Mesenchymal stem cell (in vitro differentiated cells and primary cell): ENCODE results near the gene KIF9.

Experiments used
- DNase-seq: peaks from one replicate; pipeline ENCODE4 v3.0.0-alpha.2; 2013
- H2AFZ ChIP-seq: one replicate; pipeline ENCODE4 v1.6.1; 2013; ENCODE audit warnings: low read depth, mild to moderate bottlenecking, control low read depth, inconsistent platforms, low read length, moderate library complexity
- H2AK5ac ChIP-seq: 2 replicates; pipeline ENCODE4 v1.6.1; 2013; ENCODE audit warnings: low read length, moderate library complexity, mild to moderate bottlenecking, inconsistent platforms; ENCODE audit not compliant: severe bottlenecking
- H2BK120ac ChIP-seq: one replicate; pipeline ENCODE4 v1.6.1; 2013; ENCODE audit warnings: low read depth, mild to moderate bottlenecking, inconsistent platforms, low read length, moderate library complexity
- H2BK12ac ChIP-seq, 2 experiments: one replicate each; pipeline ENCODE4 v1.6.1; 2013; ENCODE audit warnings: inconsistent platforms in 2 of 2, low read length in 2 of 2, mild to moderate bottlenecking in 2 of 2, moderate library complexity in 2 of 2, control low read depth in 1 of 2
- H2BK15ac ChIP-seq: one replicate; pipeline ENCODE4 v1.6.1; 2013; ENCODE audit warnings: mild to moderate bottlenecking, low read depth, inconsistent platforms; ENCODE audit not compliant: poor library complexity, severe bottlenecking
- H2BK5ac ChIP-seq: 2 replicates; pipeline ENCODE4 v1.6.1; 2013; ENCODE audit warnings: low read depth, mild to moderate bottlenecking, low read length, control low read depth, inconsistent platforms; ENCODE audit not compliant: poor library complexity, severe bottlenecking
- H3K14ac ChIP-seq, 2 experiments: one replicate each; pipeline ENCODE4 v1.6.1; 2013; ENCODE audit warnings: inconsistent platforms in 2 of 2, low read length in 2 of 2, control low read depth in 1 of 2, mild to moderate bottlenecking in 1 of 2, moderate library complexity in 1 of 2
- H3K18ac ChIP-seq, 2 experiments: one replicate each; pipeline ENCODE4 v1.6.1; 2013; ENCODE audit warnings: inconsistent platforms in 2 of 2, low read length in 2 of 2, control low read depth in 1 of 2, low read depth in 1 of 2, mild to moderate bottlenecking in 1 of 2
- H3K23ac ChIP-seq, 2 experiments: one replicate each; pipeline ENCODE4 v1.6.1; 2013; ENCODE audit warnings: inconsistent platforms in 2 of 2, low read length in 2 of 2, mild to moderate bottlenecking in 2 of 2, moderate library complexity in 2 of 2, control low read depth in 1 of 2
- H3K27ac ChIP-seq: 2 replicates; pipeline ENCODE4 v1.5.1; 2013; ENCODE audit warnings: mild to moderate bottlenecking, moderate library complexity, low read length, control low read depth, inconsistent platforms; ENCODE audit not compliant: poor library complexity, severe bottlenecking
- H3K27me3 ChIP-seq, 2 experiments: 2 replicates each; pipeline versions ENCODE4 v1.6.1 to v1.7.0; 2013; ENCODE audit warnings: low read length in 2 of 2, mild to moderate bottlenecking in 2 of 2, moderate library complexity in 2 of 2, control low read depth in 1 of 2, inconsistent platforms in 1 of 2; ENCODE audit not compliant: control insufficient read depth in 1 of 2, insufficient read depth in 1 of 2
- H3K36me3 ChIP-seq, 2 experiments: 2 replicates each; pipeline versions ENCODE4 v1.6.1 to v1.7.0; 2013; ENCODE audit warnings: low read length in 2 of 2, control low read depth in 1 of 2, inconsistent platforms in 1 of 2, low read depth in 1 of 2, mild to moderate bottlenecking in 1 of 2; ENCODE audit not compliant: insufficient read depth in 2 of 2, control insufficient read depth in 1 of 2
- H3K4ac ChIP-seq, 2 experiments: one replicate each; pipeline ENCODE4 v1.6.1; 2013; ENCODE audit warnings: inconsistent platforms in 2 of 2, low read length in 2 of 2, mild to moderate bottlenecking in 2 of 2, moderate library complexity in 2 of 2, control low read depth in 1 of 2, low read depth in 1 of 2
- H3K4me1 ChIP-seq: 2 replicates; pipeline ENCODE4 v1.6.1; 2013; ENCODE audit warnings: low read depth, low read length, control low read depth; ENCODE audit not compliant: control insufficient read depth, insufficient read depth
- H3K4me2 ChIP-seq: 2 replicates; pipeline ENCODE4 v1.6.1; 2013; ENCODE audit warnings: low read length, mild to moderate bottlenecking, inconsistent platforms; ENCODE audit not compliant: poor library complexity, severe bottlenecking
- H3K4me3 ChIP-seq, 2 experiments: 2 replicates each; pipeline versions ENCODE4 v1.5.1 to v1.7.0; 2013; ENCODE audit warnings: low read length in 2 of 2, mild to moderate bottlenecking in 2 of 2, control low read depth in 1 of 2, low read depth in 1 of 2; ENCODE audit not compliant: insufficient read depth in 1 of 2
- H3K79me1 ChIP-seq: replicated peaks from 2 replicates; pipeline ENCODE4 v1.6.1; 2013; ENCODE audit warnings: mild to moderate bottlenecking, control low read depth, low read length, inconsistent platforms; ENCODE audit not compliant: poor library complexity, severe bottlenecking
- H3K9ac ChIP-seq: 2 replicates; pipeline ENCODE4 v1.7.0; 2013; ENCODE audit warnings: mild to moderate bottlenecking, low read length, moderate library complexity
- H3K9me3 ChIP-seq: 2 replicates; pipeline ENCODE4 v1.7.0; 2013; ENCODE audit warnings: mild to moderate bottlenecking, low read length; ENCODE audit not compliant: control insufficient read depth
- H4K8ac ChIP-seq: one replicate; pipeline ENCODE4 v1.6.1; 2013; ENCODE audit warnings: inconsistent platforms, mild to moderate bottlenecking, low read length, moderate library complexity
- H4K91ac ChIP-seq: one replicate; pipeline ENCODE4 v1.6.1; 2013; ENCODE audit warnings: mild to moderate bottlenecking, low read length, inconsistent platforms
- WGBS: methylation state at CpG from one replicate; pipeline ENCODE4 v1.1.7; 2013; ENCODE audit warnings: mixed read lengths; 5-methylcytosine and 5-hydroxymethylcytosine counted together

Gene KIF9

DNA sequence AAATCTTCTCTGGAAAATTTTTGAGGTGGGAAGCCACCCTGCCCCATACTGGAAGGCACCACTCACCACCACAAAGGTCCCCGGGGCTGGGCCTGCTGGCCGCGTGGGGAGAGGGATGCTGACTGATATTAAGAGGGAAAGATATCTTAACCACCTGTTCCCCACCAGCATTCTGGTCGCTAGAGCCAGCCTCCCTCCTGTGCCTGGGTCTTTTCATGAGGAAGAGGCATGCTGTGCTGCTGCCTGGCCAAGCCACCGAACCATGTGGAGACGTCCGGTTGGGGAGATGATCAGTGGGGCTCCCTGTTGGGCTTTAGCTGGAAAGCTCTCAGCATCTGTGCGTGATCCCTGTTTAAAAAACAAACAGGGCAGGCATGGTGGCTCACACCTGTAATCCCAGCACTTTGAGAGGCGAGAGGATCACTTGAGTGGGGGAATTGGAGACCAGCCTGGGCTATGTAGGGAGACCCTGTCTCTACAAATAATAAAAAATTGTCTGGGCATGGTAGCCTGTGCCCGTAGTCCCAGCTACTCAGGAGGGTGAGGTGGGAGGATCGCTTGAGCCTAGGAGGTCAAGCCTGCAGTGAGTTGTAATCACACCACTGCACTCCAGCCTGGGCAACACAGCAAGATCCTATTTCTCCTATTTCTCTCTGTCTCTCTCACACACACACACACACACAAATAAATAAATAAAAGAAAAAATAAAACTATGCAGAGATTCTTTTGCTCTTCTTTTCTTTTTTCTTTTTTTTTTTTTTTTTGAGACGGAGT lies 1.2 kb upstream of the KIF9 start:
- H3K9me3 ChIP-seq: no peaks in the 10 kb centered on the region
- H2BK5ac ChIP-seq: no peak overlapping the region
- H3K9ac ChIP-seq: peak overlapping the region; percentile 99
- peak; percentile 42 for DNase-seq
- H3K23ac ChIP-seq: no peak overlapping the region
- no peak overlapping the region for H3K4ac ChIP-seq
- H3K27ac ChIP-seq: peak overlapping the region; percentile 71
- H4K8ac ChIP-seq: no peak overlapping the region
- H3K14ac ChIP-seq: no peak overlapping the region
- H3K4me1 ChIP-seq: peaks cover 16% of the 10 kb centered on the region
- H3K4me3 ChIP-seq: peak overlapping the region; percentile 45 to 99
- no peak overlapping the region for H2BK120ac ChIP-seq
- WGBS: 46% methylated on average over 9 of the region's 12 CpGs
- H4K91ac ChIP-seq: no peak overlapping the region
- peak overlapping the region; percentile 24 for H2AFZ ChIP-seq
- peaks cover 29% of the 10 kb centered on the region for H3K79me1 ChIP-seq
- peaks cover 5 to 21% of the 10 kb centered on the region in 2 experiments for H3K36me3 ChIP-seq
- no peak overlapping the region for H2AK5ac ChIP-seq
- H2BK12ac ChIP-seq: no peak overlapping the region
- H3K4me2 ChIP-seq: peak overlapping the region; percentile 95
- H3K27me3 ChIP-seq: no peaks in the 10 kb centered on the region
- H3K18ac ChIP-seq: no peak overlapping the region
- no peak overlapping the region for H2BK15ac ChIP-seq

DNA sequence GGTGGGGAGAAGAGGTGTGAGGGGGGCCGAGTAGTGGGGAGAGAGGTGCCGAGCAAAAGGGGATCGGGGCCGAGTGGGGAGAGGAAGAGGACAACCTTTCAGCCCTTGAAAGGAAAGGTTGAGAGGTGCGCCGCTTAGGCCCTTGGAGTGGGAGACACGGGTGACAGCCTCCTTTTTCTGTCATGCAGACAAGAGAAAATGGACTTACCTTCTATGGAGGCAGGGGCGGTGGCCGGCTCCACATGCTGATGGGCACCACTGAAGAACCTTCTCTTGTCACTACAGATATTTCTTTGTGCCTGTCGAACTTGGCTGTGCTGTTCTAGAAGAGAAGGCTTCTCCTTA lies 566 bp upstream of the KIF9 start:
- Histone ChIP-seq H4K91ac (no peak overlapping the region), H2AK5ac (no peak overlapping the region), H2BK120ac (peak overlapping the region; percentile 54), H3K14ac (peak overlapping the region in 1 of 2 experiments; percentile 72), H2BK15ac (no peak overlapping the region), H3K4ac (peak overlapping the region in 1 of 2 experiments; percentile 13), H3K36me3 (peaks cover 4 to 15% of the 10 kb centered on the region in 2 experiments), H4K8ac (peak overlapping the region; percentile 10), H3K4me3 (peak overlapping the region; percentile 89 to 99), H3K23ac (peak overlapping the region in 1 of 2 experiments; percentile 10), H3K9ac (peak overlapping the region; percentile 99), H3K4me2 (peak overlapping the region; percentile 95), H3K4me1 (peaks cover 16% of the 10 kb centered on the region), H3K18ac (peak overlapping the region in 1 of 2 experiments; percentile 64), H3K27me3 (no peaks in the 10 kb centered on the region), H3K79me1 (peaks cover 28% of the 10 kb centered on the region), H2BK12ac (peak overlapping the region in 1 of 2 experiments; percentile 8), H3K27ac (peak overlapping the region; percentile 71), H2AFZ (peak overlapping the region; percentile 78), H2BK5ac (no peak overlapping the region), H3K9me3 (no peaks in the 10 kb centered on the region)
- DNase-seq: no peak
- 4% methylated on average over 7 of the region's 10 CpGs for WGBS

DNA sequence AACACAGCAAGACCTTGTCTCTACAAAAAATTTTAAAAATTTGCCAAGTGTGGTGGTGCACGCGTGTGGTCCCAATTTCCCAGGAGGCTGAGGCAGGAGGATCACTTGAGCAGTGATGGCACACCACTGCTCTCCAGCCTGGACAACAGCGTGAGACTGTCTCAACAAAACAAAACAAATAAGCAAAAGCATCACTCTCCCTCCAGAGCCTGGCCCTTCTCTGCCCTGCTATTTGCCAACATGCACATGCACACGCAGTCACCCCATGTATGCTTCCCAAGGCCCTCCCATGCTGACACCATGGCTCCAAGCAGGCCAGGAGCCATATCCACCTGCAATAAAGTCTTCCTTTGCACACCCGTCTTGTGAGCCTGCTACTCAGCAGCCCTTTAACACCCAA lies 2.1 kb downstream of the KIF9 start:
- Histone ChIP-seq H3K18ac (no peak overlapping the region), H2BK15ac (no peak overlapping the region), H3K27me3 (no peaks in the 10 kb centered on the region), H3K14ac (no peak overlapping the region), H2BK12ac (no peak overlapping the region), H3K36me3 (no peaks in the 10 kb centered on the region), H4K91ac (no peak overlapping the region), H3K4ac (no peak overlapping the region), H3K4me2 (no peak overlapping the region), H3K79me1 (peaks cover 22% of the 10 kb centered on the region), H3K4me3 (no peak overlapping the region), H3K23ac (no peak overlapping the region), H3K9ac (no peak overlapping the region), H3K27ac (no peak overlapping the region), H2AFZ (no peak overlapping the region), H2BK120ac (no peak overlapping the region), H4K8ac (no peak overlapping the region), H2AK5ac (no peak overlapping the region), H2BK5ac (no peak overlapping the region), H3K4me1 (peaks cover 16% of the 10 kb centered on the region), H3K9me3 (no peaks in the 10 kb centered on the region)
- no peak for DNase-seq
- 98% methylated on average over 5 of the region's 5 CpGs for WGBS

DNA sequence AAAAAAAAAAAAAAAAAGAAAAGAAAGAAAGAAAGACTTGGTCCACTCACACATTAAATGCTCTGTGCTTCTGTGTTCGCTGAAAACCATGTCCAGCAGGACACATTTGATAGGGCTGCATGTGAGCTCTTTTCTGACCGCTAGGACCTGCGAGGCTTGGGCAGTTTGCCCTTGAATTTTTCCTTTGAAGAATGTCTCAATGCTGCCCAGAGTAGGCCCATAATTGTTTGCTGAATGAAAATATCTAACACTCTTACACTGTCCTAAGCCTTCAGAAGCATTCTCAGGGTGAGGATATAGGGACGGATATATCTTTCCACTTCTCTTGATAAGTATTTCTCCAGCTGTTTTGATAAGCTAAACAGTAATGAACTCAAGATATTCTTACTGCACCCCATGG lies 6.0 kb downstream of the KIF9 start:
- Histone ChIP-seq H3K9me3 (no peaks in the 10 kb centered on the region), H3K14ac (no peak overlapping the region), H4K8ac (no peak overlapping the region), H2BK5ac (no peak overlapping the region), H3K9ac (no peak overlapping the region), H2BK15ac (no peak overlapping the region), H3K18ac (no peak overlapping the region), H3K27ac (no peak overlapping the region), H3K4me2 (no peak overlapping the region), H3K4ac (no peak overlapping the region), H3K27me3 (no peaks in the 10 kb centered on the region), H3K4me3 (no peak overlapping the region), H3K4me1 (peaks cover 5% of the 10 kb centered on the region), H2AK5ac (no peak overlapping the region), H2AFZ (no peak overlapping the region), H2BK120ac (no peak overlapping the region), H2BK12ac (no peak overlapping the region), H3K23ac (no peak overlapping the region), H4K91ac (no peak overlapping the region), H3K79me1 (peaks cover 17% of the 10 kb centered on the region), H3K36me3 (no peaks in the 10 kb centered on the region)
- no peak for DNase-seq
- 97% methylated on average over 3 of the region's 4 CpGs for WGBS
